ENCODE data around the gene GNG7. TPM values are rescaled to one million over a fixed set of nuclear protein-coding genes. Genes with fewer than 3 reads are reported as not detected.

Gene GNG7
- polyA plus RNA-seq, 3 donors: 1.1 to 1.6 (median 1.3) TPM

GRCh38 chr19:2675892-2676291 lies 26.6 kb downstream of the GNG7 start:
- H2AFZ ChIP-seq (ENCODE audit: insufficient read depth, low read depth, low read length, poor library complexity, severe bottlenecking): no peak overlapping the region
- H3K36me3 Mint-ChIP-seq: peaks cover 0 to 2% of the 10 kb centered on the region in 2 donors
- H3K36me3 ChIP-seq (replicated peaks in 1 of 2; ENCODE audit: control insufficient read depth in 1 of 2, insufficient read depth in 2 of 2, low read length in 2 of 2): no peaks in the 10 kb centered on the region
- H3K27ac Mint-ChIP-seq: peak overlapping the region in 1 of 7 donors; percentile 3
- H3K27ac ChIP-seq (ENCODE audit: low read depth in 1 of 2, low read length in 2 of 2): no peak overlapping the region
- no peaks in the 10 kb centered on the region for H3K27me3 ChIP-seq (ENCODE audit: control insufficient read depth in 2 of 2, insufficient read depth in 2 of 2, low read length in 2 of 2)
- H3K9me3 Mint-ChIP-seq: peaks cover 0 to 6% (median 1%) of the 10 kb centered on the region in 7 donors
- H3K9me3 ChIP-seq (replicated peaks in 1 of 2; ENCODE audit: control insufficient read depth in 1 of 2, insufficient read depth in 1 of 2, low read length in 2 of 2): no peaks in the 10 kb centered on the region
- no peaks in the 10 kb centered on the region for H3K79me2 ChIP-seq (ENCODE audit: insufficient read depth, low read length)
- no peak for DNase-seq
- H3K4me3 Mint-ChIP-seq: no peak overlapping the region
- intact Hi-C loops (cut with micrococcal nuclease): no loop called here
- H3K9ac ChIP-seq (ENCODE audit: insufficient read depth, low read length, poor library complexity, severe bottlenecking): no peak overlapping the region
- peaks cover 22 to 27% of the 10 kb centered on the region in 2 donors for H3K4me1 ChIP-seq (ENCODE audit: control insufficient read depth in 1 of 2, insufficient read depth in 2 of 2, low read length in 2 of 2)
- H4K20me1 ChIP-seq (ENCODE audit: insufficient read depth, low read length): no peaks in the 10 kb centered on the region
- H3K4me1 Mint-ChIP-seq: peaks cover 45% of the 10 kb centered on the region
- WGBS (ENCODE audit: insufficient coverage): 94% methylated on average over 11 of the region's 11 CpGs
- H3K4me3 ChIP-seq (replicated peaks in 1 of 3; ENCODE audit: low read depth in 2 of 3, low read length in 3 of 3): no peak overlapping the region
- TF ChIP-seq CTCF (IDR thresholded peaks at IDR 0.05): no peak
- H3K4me2 ChIP-seq (replicated peaks; ENCODE audit: extremely low read depth, low read length, poor library complexity, severe bottlenecking): no peak overlapping the region
- H3K27me3 Mint-ChIP-seq (ENCODE audit: low read depth in 3 of 3): peaks cover 0 to 2% (median 0%) of the 10 kb centered on the region in 3 donors

- Histone ChIP-seq H3K36me3 (replicated peaks in 1 of 2; ENCODE audit: control insufficient read depth in 1 of 2, insufficient read depth in 2 of 2, low read length in 2 of 2) (no peaks in the 10 kb centered on the region), H3K4me1 (ENCODE audit: control insufficient read depth in 1 of 2, insufficient read depth in 2 of 2, low read length in 2 of 2) (peaks cover 5 to 7% of the 10 kb centered on the region in 2 donors), H3K4me2 (replicated peaks; ENCODE audit: extremely low read depth, low read length, poor library complexity, severe bottlenecking) (no peak overlapping the region), H3K27me3 (ENCODE audit: control insufficient read depth in 2 of 2, insufficient read depth in 2 of 2, low read length in 2 of 2) (no peaks in the 10 kb centered on the region), H3K27ac (ENCODE audit: low read depth in 1 of 2, low read length in 2 of 2) (no peak overlapping the region), H4K20me1 (ENCODE audit: insufficient read depth, low read length) (no peaks in the 10 kb centered on the region), H2AFZ (ENCODE audit: insufficient read depth, low read depth, low read length, poor library complexity, severe bottlenecking) (no peak overlapping the region), H3K4me3 (replicated peaks in 1 of 3; ENCODE audit: low read depth in 2 of 3, low read length in 3 of 3) (no peak overlapping the region), H3K9ac (ENCODE audit: insufficient read depth, low read length, poor library complexity, severe bottlenecking) (no peak overlapping the region), H3K79me2 (ENCODE audit: insufficient read depth, low read length) (no peaks in the 10 kb centered on the region), H3K9me3 (replicated peaks in 1 of 2; ENCODE audit: control insufficient read depth in 1 of 2, insufficient read depth in 1 of 2, low read length in 2 of 2) (no peaks in the 10 kb centered on the region)
- H3K4me1 Mint-ChIP-seq: peaks cover 10% of the 10 kb centered on the region
- H3K27me3 Mint-ChIP-seq (ENCODE audit: low read depth in 3 of 3): peaks cover 0 to 2% (median 1%) of the 10 kb centered on the region in 3 donors
- no peak for TF ChIP-seq CTCF (IDR thresholded peaks at IDR 0.05)
- no peak overlapping the region for H3K4me3 Mint-ChIP-seq
- 96% methylated on average over 14 of the region's 16 CpGs for WGBS (ENCODE audit: insufficient coverage)
- no peaks in the 10 kb centered on the region for H3K9me3 Mint-ChIP-seq
- peaks cover 0 to 3% of the 10 kb centered on the region in 2 donors for H3K36me3 Mint-ChIP-seq
- DNase-seq: no peak
- intact Hi-C loops (cut with micrococcal nuclease): no loop called here
- H3K27ac Mint-ChIP-seq: no peak overlapping the region
These were observed 32.3 kb downstream of the GNG7 start for GRCh38 chr19:2670217-2670616.
